ENCODE measurements around the gene AKAP1. TPM values are rescaled to one million over a fixed set of nuclear protein-coding genes. Genes with fewer than 3 reads are reported as not detected.

The AKAP1 gene
- total and polyA plus RNA-seq, 9 donors, result 49.6 to 83.4 (median 66.8) TPM

GRCh38 chr17:57151798-57152197 is 66.8 kb downstream of the AKAP1 start:
- Histone ChIP-seq H3K9me3 (replicated peaks; ENCODE audit: control insufficient read depth, low read depth, low read length) (no peaks in the 10 kb centered on the region), H3K4me1 (ENCODE audit: control insufficient read depth, insufficient read depth, low read length) (no peaks in the 10 kb centered on the region), H3K27ac (ENCODE audit: low read length) (no peak overlapping the region), H3K36me3 (ENCODE audit: control insufficient read depth, insufficient read depth, low read length) (no peaks in the 10 kb centered on the region), H3K4me3 (ENCODE audit: low read length) (no peak overlapping the region), H3K27me3 (ENCODE audit: control insufficient read depth, insufficient read depth, low read length) (peaks cover 3% of the 10 kb centered on the region)
- DNase-seq, result no peak
- 66% methylated on average over 5 of the region's 10 CpGs for WGBS (ENCODE audit: insufficient coverage)

DNA sequence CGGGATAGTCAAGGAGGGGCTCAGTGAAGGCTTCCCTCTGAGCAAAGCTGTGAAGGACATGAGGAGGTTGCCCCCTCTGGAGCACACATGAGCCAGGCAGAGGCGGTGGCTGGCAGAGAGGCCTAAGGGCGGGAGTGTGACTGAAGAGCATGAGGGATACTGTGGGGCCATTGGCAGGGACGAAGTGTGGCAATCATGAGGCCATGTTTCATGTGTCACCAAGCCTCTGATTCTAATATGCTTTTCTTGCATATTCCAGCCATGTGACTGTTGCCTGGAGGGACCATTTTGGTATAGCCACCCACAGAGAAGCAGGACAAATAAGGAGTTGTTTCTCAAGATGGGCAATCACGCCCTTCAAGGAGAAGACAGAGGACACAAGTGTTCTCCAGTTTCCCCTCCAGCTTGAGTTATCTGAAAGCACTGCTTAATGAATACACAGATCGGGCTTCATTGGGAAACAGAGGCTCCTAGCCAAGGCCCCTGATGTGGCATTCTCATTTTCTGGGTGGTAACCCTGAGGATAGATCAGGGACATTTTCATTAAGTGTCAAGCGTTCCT is 68.0 kb downstream of the AKAP1 start:
- no peak for DNase-seq
- Histone ChIP-seq H3K9me3 (replicated peaks; ENCODE audit: control insufficient read depth, low read depth, low read length) (no peaks in the 10 kb centered on the region), H3K36me3 (ENCODE audit: control insufficient read depth, insufficient read depth, low read length) (no peaks in the 10 kb centered on the region), H3K4me3 (ENCODE audit: low read length) (no peak overlapping the region), H3K27ac (ENCODE audit: low read length) (no peak overlapping the region), H3K27me3 (ENCODE audit: control insufficient read depth, insufficient read depth, low read length) (peaks cover 3% of the 10 kb centered on the region), H3K4me1 (ENCODE audit: control insufficient read depth, insufficient read depth, low read length) (no peaks in the 10 kb centered on the region)
- 79% methylated on average over 7 of the region's 7 CpGs for WGBS (ENCODE audit: insufficient coverage)

DNA sequence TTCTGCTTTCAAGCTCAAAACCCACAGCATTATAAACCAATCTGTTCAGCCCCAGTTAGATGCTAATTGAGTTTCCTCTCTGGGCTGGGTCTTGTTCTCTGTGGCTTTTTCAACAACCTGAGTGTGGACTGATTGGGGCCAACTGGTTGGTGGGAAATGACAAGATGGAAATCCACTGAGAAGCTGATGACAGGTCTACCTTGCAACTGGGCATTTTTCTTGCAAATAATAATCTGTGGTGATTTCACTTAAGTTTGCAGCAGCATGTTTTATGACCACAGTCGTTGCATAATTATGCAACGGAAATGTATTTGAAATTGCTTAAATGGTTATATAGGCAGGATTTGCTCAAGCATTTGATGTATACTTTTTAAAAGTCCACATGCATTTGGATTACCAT is 69.9 kb downstream of the AKAP1 start:
- no peaks in the 10 kb centered on the region for H3K9me3 ChIP-seq (replicated peaks; ENCODE audit: control insufficient read depth, low read depth, low read length)

GRCh38 chr17:57158325-57158724 is 73.3 kb downstream of the AKAP1 start:
- no peaks in the 10 kb centered on the region for H3K4me1 ChIP-seq (ENCODE audit: control insufficient read depth, insufficient read depth, low read length)
- peaks cover 2% of the 10 kb centered on the region for H3K9me3 ChIP-seq (replicated peaks; ENCODE audit: control insufficient read depth, low read depth, low read length)
- 76% methylated on average over 2 of the region's 4 CpGs for WGBS (ENCODE audit: insufficient coverage)
- no peaks in the 10 kb centered on the region for H3K36me3 ChIP-seq (ENCODE audit: control insufficient read depth, insufficient read depth, low read length)
- no peaks in the 10 kb centered on the region for H3K27me3 ChIP-seq (ENCODE audit: control insufficient read depth, insufficient read depth, low read length)
- DNase-seq, result no peak
- no peak overlapping the region for H3K27ac ChIP-seq (ENCODE audit: low read length)
- H3K4me3 ChIP-seq (ENCODE audit: low read length), result no peak overlapping the region

More for the DNA sequence above, 69.9 kb downstream of the AKAP1 start:
- Histone ChIP-seq H3K27me3 (ENCODE audit: control insufficient read depth, insufficient read depth, low read length) (no peaks in the 10 kb centered on the region), H3K36me3 (ENCODE audit: control insufficient read depth, insufficient read depth, low read length) (no peaks in the 10 kb centered on the region), H3K27ac (ENCODE audit: low read length) (no peak overlapping the region), H3K4me3 (ENCODE audit: low read length) (no peak overlapping the region), H3K4me1 (ENCODE audit: control insufficient read depth, insufficient read depth, low read length) (no peaks in the 10 kb centered on the region)
- no peak for DNase-seq
- WGBS (ENCODE audit: insufficient coverage), result no CpG with 5 or more reads among the region's 2 CpGs

DNA sequence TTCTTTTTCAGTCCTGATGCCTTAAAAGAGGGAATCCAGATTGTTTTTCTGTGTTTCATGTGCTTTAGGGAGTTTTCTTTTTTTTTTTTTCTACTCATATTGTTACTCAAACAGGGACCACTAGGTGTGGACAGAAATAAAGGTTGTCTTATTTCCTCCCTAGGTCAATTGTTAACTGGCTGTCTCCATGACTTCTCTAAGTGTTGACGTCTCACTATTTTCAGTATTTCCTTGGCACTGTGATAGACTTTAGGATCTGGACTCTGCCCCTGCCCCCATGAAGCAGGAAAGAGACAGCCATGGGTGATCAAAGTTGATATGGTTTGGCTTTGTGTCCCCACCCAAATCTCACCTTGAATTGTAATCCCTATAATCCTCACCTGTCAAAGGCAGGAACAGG is 73.7 kb downstream of the AKAP1 start:
- no peak overlapping the region for H3K27ac ChIP-seq (ENCODE audit: low read length)
- no peak overlapping the region for H3K4me3 ChIP-seq (ENCODE audit: low read length)
- H3K27me3 ChIP-seq (ENCODE audit: control insufficient read depth, insufficient read depth, low read length), result no peaks in the 10 kb centered on the region
- H3K4me1 ChIP-seq (ENCODE audit: control insufficient read depth, insufficient read depth, low read length), result no peaks in the 10 kb centered on the region
- no CpG with 5 or more reads among the region's 1 CpG for WGBS (ENCODE audit: insufficient coverage)
- H3K9me3 ChIP-seq (replicated peaks; ENCODE audit: control insufficient read depth, low read depth, low read length), result peaks cover 2% of the 10 kb centered on the region
- H3K36me3 ChIP-seq (ENCODE audit: control insufficient read depth, insufficient read depth, low read length), result no peaks in the 10 kb centered on the region
- DNase-seq, result no peak

DNA sequence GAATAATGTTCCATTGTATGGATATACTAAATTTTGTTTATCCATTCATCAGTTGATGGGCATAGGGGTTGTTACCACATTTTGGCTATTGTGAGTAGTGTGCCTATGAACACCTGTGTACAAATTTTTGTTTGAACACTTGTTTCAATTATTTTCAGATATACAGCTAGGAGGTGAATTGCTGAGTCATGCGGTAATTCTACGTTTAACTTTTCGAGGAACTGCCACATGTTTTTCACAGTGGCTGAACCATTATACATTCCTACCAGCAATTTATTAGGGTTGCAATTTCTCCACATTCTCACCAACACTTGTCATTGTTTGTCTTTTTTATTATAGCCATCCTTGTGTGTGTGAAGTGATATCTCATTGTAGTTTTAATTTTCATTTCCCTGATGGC is 75.6 kb downstream of the AKAP1 start:
- Histone ChIP-seq H3K36me3 (ENCODE audit: control insufficient read depth, insufficient read depth, low read length) (no peaks in the 10 kb centered on the region), H3K4me1 (ENCODE audit: control insufficient read depth, insufficient read depth, low read length) (no peaks in the 10 kb centered on the region), H3K4me3 (ENCODE audit: low read length) (no peak overlapping the region), H3K9me3 (replicated peaks; ENCODE audit: control insufficient read depth, low read depth, low read length) (peaks cover 2% of the 10 kb centered on the region), H3K27ac (ENCODE audit: low read length) (no peak overlapping the region), H3K27me3 (ENCODE audit: control insufficient read depth, insufficient read depth, low read length) (no peaks in the 10 kb centered on the region)
- WGBS (ENCODE audit: insufficient coverage), result no CpG with 5 or more reads among the region's 3 CpGs
- no peak for DNase-seq

DNA sequence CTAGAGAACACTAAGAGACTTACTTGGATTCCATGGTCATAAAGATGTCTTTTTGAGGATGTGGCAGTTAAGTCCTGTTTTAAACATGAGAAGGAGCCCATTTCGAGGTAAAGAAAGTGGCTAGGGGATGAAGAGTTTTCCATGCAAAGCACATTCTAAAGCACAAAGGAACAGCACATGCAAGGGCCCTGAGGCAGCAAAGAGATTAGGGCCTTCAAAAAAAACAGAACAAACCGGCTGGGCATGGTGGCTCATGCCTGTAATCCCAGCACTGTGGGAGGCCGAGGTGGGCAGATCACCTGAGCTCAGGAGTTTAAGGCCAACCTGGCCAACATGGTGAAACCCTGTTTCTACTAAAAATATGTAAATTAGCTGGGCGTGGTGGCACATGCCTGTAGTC is 79.8 kb downstream of the AKAP1 start:
- no peaks in the 10 kb centered on the region for H3K36me3 ChIP-seq (ENCODE audit: control insufficient read depth, insufficient read depth, low read length)
- H3K9me3 ChIP-seq (replicated peaks; ENCODE audit: control insufficient read depth, low read depth, low read length), result peaks cover 2% of the 10 kb centered on the region
- peaks cover 2% of the 10 kb centered on the region for H3K27me3 ChIP-seq (ENCODE audit: control insufficient read depth, insufficient read depth, low read length)
- 73% methylated on average over 4 of the region's 4 CpGs for WGBS (ENCODE audit: insufficient coverage)
- no peak overlapping the region for H3K4me3 ChIP-seq (ENCODE audit: low read length)
- no peak for DNase-seq
- H3K4me1 ChIP-seq (ENCODE audit: control insufficient read depth, insufficient read depth, low read length), result no peaks in the 10 kb centered on the region
- no peak overlapping the region for H3K27ac ChIP-seq (ENCODE audit: low read length)

- no peak overlapping the region for H3K4me3 ChIP-seq (ENCODE audit: low read length)
- no peaks in the 10 kb centered on the region for H3K4me1 ChIP-seq (ENCODE audit: control insufficient read depth, insufficient read depth, low read length)
- no peaks in the 10 kb centered on the region for H3K36me3 ChIP-seq (ENCODE audit: control insufficient read depth, insufficient read depth, low read length)
- WGBS (ENCODE audit: insufficient coverage), result no CpG with 5 or more reads among the region's 3 CpGs
- peaks cover 2% of the 10 kb centered on the region for H3K27me3 ChIP-seq (ENCODE audit: control insufficient read depth, insufficient read depth, low read length)
- no peak for DNase-seq
- H3K27ac ChIP-seq (ENCODE audit: low read length), result no peak overlapping the region
- H3K9me3 ChIP-seq (replicated peaks; ENCODE audit: control insufficient read depth, low read depth, low read length), result peaks cover 2% of the 10 kb centered on the region
These were observed 80.7 kb downstream of the AKAP1 start for GRCh38 chr17:57165754-57166153.

DNA sequence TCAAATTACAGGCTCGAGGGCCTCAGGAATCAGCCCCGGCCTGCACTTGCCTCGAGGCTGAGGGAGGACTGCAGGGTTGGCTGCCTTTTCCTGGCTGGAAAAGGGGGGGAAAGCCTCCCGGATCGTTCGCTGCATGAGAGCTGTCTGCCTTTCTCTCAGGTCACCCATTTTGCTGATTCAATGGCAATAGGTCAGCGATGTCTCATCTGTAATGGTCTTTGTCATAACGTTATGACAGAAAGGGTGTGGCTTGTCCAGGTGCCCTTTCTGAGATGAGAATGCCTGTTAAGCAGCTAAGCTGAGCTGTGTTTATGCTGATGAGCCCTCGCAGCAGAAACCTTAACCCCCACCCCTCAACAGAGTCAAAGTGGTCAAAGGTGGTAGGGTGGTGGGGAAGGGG is 81.8 kb downstream of the AKAP1 start:
- DNase-seq, result no peak
- Histone ChIP-seq H3K36me3 (ENCODE audit: control insufficient read depth, insufficient read depth, low read length) (no peaks in the 10 kb centered on the region), H3K4me3 (ENCODE audit: low read length) (no peak overlapping the region), H3K27me3 (ENCODE audit: control insufficient read depth, insufficient read depth, low read length) (peaks cover 2% of the 10 kb centered on the region), H3K4me1 (ENCODE audit: control insufficient read depth, insufficient read depth, low read length) (no peaks in the 10 kb centered on the region), H3K27ac (ENCODE audit: low read length) (no peak overlapping the region), H3K9me3 (replicated peaks; ENCODE audit: control insufficient read depth, low read depth, low read length) (peaks cover 2% of the 10 kb centered on the region)
- no CpG with 5 or more reads among the region's 9 CpGs for WGBS (ENCODE audit: insufficient coverage)

- H3K27ac ChIP-seq (ENCODE audit: low read length), result no peak overlapping the region
- no peaks in the 10 kb centered on the region for H3K9me3 ChIP-seq (replicated peaks; ENCODE audit: control insufficient read depth, low read depth, low read length)
- peaks cover 2% of the 10 kb centered on the region for H3K27me3 ChIP-seq (ENCODE audit: control insufficient read depth, insufficient read depth, low read length)
- H3K36me3 ChIP-seq (ENCODE audit: control insufficient read depth, insufficient read depth, low read length), result no peaks in the 10 kb centered on the region
- no peak for DNase-seq
- WGBS (ENCODE audit: insufficient coverage), result no CpG with 5 or more reads among the region's 2 CpGs
- H3K4me3 ChIP-seq (ENCODE audit: low read length), result no peak overlapping the region
- H3K4me1 ChIP-seq (ENCODE audit: control insufficient read depth, insufficient read depth, low read length), result no peaks in the 10 kb centered on the region
These were observed 83.6 kb downstream of the AKAP1 start for GRCh38 chr17:57168695-57169094.

- DNase-seq, result peak; percentile 10
These were observed 85.8 kb downstream of the AKAP1 start for GRCh38 chr17:57170866-57171265.

More at GRCh38 chr17:57170866-57171265, 85.8 kb downstream of the AKAP1 start:
- no peaks in the 10 kb centered on the region for H3K4me1 ChIP-seq (ENCODE audit: control insufficient read depth, insufficient read depth, low read length)
- no peak overlapping the region for H3K4me3 ChIP-seq (ENCODE audit: low read length)
- WGBS (ENCODE audit: insufficient coverage), result 49% methylated on average over 2 of the region's 4 CpGs
- H3K36me3 ChIP-seq (ENCODE audit: control insufficient read depth, insufficient read depth, low read length), result no peaks in the 10 kb centered on the region
- H3K27me3 ChIP-seq (ENCODE audit: control insufficient read depth, insufficient read depth, low read length), result peaks cover 4% of the 10 kb centered on the region
- H3K9me3 ChIP-seq (replicated peaks; ENCODE audit: control insufficient read depth, low read depth, low read length), result no peaks in the 10 kb centered on the region
- H3K27ac ChIP-seq (ENCODE audit: low read length), result no peak overlapping the region
